GM23248 (cell line): ENCODE measurements around the gene NSMF. TPM values are rescaled to one million over a fixed set of nuclear protein-coding genes. Genes with fewer than 3 reads are reported as not detected.

Source experiments
- DNase-seq: peaks from one replicate; pipeline ENCODE4 v3.0.0-alpha.2; 2015
- H2AFZ ChIP-seq: fragments of 200-600 bp; sonication (generic); 2 replicates; pipeline ENCODE4 v1.6.1; 2016; ENCODE audit warnings: antibody characterized with exemption
- H3F3A ChIP-seq: fragments of 200-600 bp; sonication (generic); 2 replicates; pipeline ENCODE4 v1.6.1; 2016; ENCODE audit warnings: mild to moderate bottlenecking, antibody characterized with exemption, mixed run types; ENCODE audit not compliant: insufficient read depth
- H3K27ac ChIP-seq: fragments of 200-600 bp; sonication (generic); 2 replicates; pipeline ENCODE4 v1.5.1; 2016; ENCODE audit warnings: mild to moderate bottlenecking
- H3K27me3 ChIP-seq: fragments of 200-600 bp; sonication (generic); replicated peaks from 2 replicates; pipeline ENCODE4 v1.6.1; 2016; ENCODE audit warnings: mild to moderate bottlenecking; ENCODE audit not compliant: insufficient read depth
- H3K36me3 ChIP-seq: fragments of 200-600 bp; sonication (generic); 2 replicates; pipeline ENCODE4 v1.6.1; 2016; ENCODE audit warnings: low read depth, mild to moderate bottlenecking
- H3K4me1 ChIP-seq: fragments of 200-600 bp; sonication (generic); 2 replicates; pipeline ENCODE4 v1.6.1; 2016; ENCODE audit warnings: mild to moderate bottlenecking; ENCODE audit not compliant: insufficient read depth
- H3K4me2 ChIP-seq: fragments of 200-600 bp; sonication (generic); one replicate; pipeline ENCODE4 v1.6.1; 2016; ENCODE audit warnings: mild to moderate bottlenecking; ENCODE audit not compliant: unreplicated experiment
- H3K4me3 ChIP-seq: fragments of 200-600 bp; sonication (generic); 2 replicates; pipeline ENCODE4 v1.5.1; 2016; ENCODE audit warnings: mild to moderate bottlenecking
- H3K79me2 ChIP-seq: fragments of 200-600 bp; sonication (generic); 2 replicates; pipeline ENCODE4 v1.6.1; 2016; ENCODE audit warnings: mild to moderate bottlenecking; ENCODE audit not compliant: insufficient read depth
- H3K9ac ChIP-seq: fragments of 200-600 bp; sonication (generic); 2 replicates; pipeline ENCODE4 v1.6.1; 2016; ENCODE audit warnings: mild to moderate bottlenecking
- H3K9me2 ChIP-seq: fragments of 200-600 bp; sonication (generic); 2 replicates; pipeline ENCODE4 v1.6.1; 2016; ENCODE audit warnings: mixed run types, mild to moderate bottlenecking, moderate library complexity; ENCODE audit not compliant: insufficient read depth
- H3K9me3 ChIP-seq: fragments of 200-600 bp; sonication (generic); one replicate; pipeline ENCODE4 v1.6.1; 2017; ENCODE audit warnings: low read depth
- H4K20me1 ChIP-seq: fragments of 200-600 bp; sonication (generic); 2 replicates; pipeline ENCODE4 v1.6.0; 2016; ENCODE audit not compliant: insufficient read depth
- EZH2 ChIP-seq: fragments of 200-600 bp; sonication (generic); IDR thresholded peaks from 2 replicates; pipeline ENCODE4 v1.6.1; 2018; ENCODE audit warnings: antibody characterized with exemption, mild to moderate bottlenecking; ENCODE audit not compliant: insufficient read depth, poor library complexity, severe bottlenecking
- EZH2phosphoT487 ChIP-seq: fragments of 200-600 bp; sonication (generic); IDR thresholded peaks from 2 replicates; pipeline ENCODE4 v1.6.1; 2018; ENCODE audit warnings: antibody characterized with exemption, moderate library complexity, mild to moderate bottlenecking, low read depth; ENCODE audit not compliant: insufficient read depth
- WGBS, 2 experiments: methylation state at CpG; one replicate each; pipeline ENCODE4 v1.1.6; 2015 to 2017; ENCODE audit warnings: low lambda C conversion rate in 2 of 2, low coverage in 1 of 2; ENCODE audit errors: missing lambda C conversion rate in 2 of 2; 5-methylcytosine and 5-hydroxymethylcytosine counted together
- in situ Hi-C: fragments of 300-500 bp; cut with MboI; formaldehyde crosslinking; loops from 2 replicates; pipeline ENCODE4 v1.15.0; 2020
- polyA plus RNA-seq: library from polyadenylated mRNA; unstranded; fragments of >200 nt; fragmentation: Nextera tagmentation; extraction: Ambion mirVana; gene quantifications from 2 replicates; pipeline ENCODE4 v1.2.1, GENCODE V29; 2016
- total RNA-seq: library from RNA; depleted of rRNA; stranded (reverse); fragments of >200 nt; shearing (Covaris generic); gene quantifications from 2 replicates; pipeline ENCODE4 v1.2.3, GENCODE V29; 2014

The NSMF gene
- total and polyA plus RNA-seq, 2 experiments from 2014 or later: 13.5 to 29.1 TPM

DNA sequence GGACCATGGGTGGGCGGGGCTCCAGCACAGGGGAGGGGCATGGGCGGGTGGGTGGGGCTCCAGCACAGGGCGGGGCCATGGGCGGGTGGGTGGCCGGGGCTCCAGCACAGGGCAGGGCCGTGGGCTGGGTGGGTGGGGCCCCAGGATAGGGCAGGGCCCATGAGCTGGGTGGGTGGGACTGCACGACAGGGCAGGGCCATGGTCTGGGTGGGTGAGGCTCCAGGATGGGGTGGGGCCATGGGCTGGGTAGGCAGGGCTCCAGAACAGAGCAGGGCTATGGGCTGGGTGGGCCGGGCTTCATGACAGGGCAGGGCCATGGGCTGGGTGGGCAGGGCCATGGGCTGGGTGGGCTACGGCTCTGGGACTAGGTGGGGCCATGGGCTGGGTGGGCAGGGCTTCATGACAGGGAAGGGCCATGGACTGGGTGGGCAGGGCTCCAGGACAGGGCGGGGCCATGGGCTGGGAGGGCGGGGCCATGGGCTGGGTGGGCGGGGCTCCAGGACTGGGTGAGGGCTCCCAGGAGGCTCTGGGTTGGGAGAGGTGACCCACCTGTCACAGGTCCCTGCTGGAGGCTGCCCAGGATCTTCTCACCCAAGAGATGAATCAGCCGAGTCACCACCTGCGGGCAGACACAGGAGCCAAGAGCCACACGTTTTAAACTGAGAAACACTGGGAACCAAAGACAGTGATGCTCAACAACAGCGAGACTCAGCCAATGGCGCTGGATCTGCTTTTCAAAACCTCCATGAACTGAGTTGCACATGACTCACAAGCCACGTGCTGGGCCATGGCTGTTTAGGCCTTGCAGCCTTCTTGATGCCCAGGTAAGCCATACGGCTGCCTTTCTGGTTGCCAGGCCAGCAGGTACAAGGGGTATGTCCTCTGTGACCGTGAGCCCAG lies 33.6 kb upstream of the NSMF start:
- H3K9ac ChIP-seq: no peak overlapping the region
- TF ChIP-seq EZH2phosphoT487 (no peak), EZH2 (no peak)
- no peaks in the 10 kb centered on the region for H3F3A ChIP-seq
- H3K4me2 ChIP-seq: no peak overlapping the region
- H3K27ac ChIP-seq: no peak overlapping the region
- no peaks in the 10 kb centered on the region for H3K36me3 ChIP-seq
- H4K20me1 ChIP-seq: no peaks in the 10 kb centered on the region
- H3K9me3 ChIP-seq: no peaks in the 10 kb centered on the region
- H3K79me2 ChIP-seq: no peaks in the 10 kb centered on the region
- peak; percentile 34 for DNase-seq
- H3K4me1 ChIP-seq: no peaks in the 10 kb centered on the region
- WGBS, 2 experiments: 79 to 85% methylated on average over 11 to 20 of the region's 20 CpGs
- H3K27me3 ChIP-seq: no peaks in the 10 kb centered on the region
- no peak overlapping the region for H3K4me3 ChIP-seq
- no peaks in the 10 kb centered on the region for H3K9me2 ChIP-seq
- in situ Hi-C loops: no loop called here
- H2AFZ ChIP-seq: no peak overlapping the region

DNA sequence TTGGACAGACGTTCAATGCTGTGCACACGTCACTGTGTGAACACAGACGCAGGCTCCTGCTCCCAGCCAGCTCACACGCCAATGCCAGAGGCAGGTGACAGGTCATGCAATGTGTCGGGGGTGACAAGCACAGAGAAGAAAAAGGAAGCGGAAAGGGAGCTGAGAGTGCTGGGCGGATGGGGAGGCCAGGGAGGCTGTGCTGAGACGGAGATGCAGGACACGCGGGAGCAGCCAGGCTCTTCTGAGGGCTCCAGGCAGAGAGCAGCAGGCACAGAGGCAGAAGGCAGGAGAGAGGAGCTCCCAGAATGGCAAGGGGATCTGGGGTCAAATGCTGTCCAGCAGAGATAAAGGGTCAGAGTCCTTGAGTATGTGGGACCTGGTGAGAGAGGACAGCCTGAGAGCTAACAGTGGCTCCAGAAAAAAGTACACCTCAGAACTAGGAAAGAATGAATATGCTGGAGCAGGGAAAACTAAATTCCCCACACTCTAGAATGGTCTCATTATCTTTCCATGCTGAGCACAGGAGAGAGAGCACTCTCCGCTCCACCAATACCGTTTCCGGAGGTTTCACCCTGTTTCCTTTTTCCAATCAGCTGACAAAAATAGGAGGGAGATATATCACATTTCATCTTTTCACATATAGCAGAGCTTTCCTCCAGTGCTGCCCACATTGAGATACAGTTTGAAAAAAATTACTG lies 32.8 kb upstream of the NSMF start:
- no peaks in the 10 kb centered on the region for H3F3A ChIP-seq
- 78 to 87% methylated on average over 12 to 13 of the region's 13 CpGs for WGBS, 2 experiments
- no peaks in the 10 kb centered on the region for H3K36me3 ChIP-seq
- no peaks in the 10 kb centered on the region for H3K79me2 ChIP-seq
- no peak overlapping the region for H3K4me3 ChIP-seq
- no peaks in the 10 kb centered on the region for H3K9me2 ChIP-seq
- H4K20me1 ChIP-seq: no peaks in the 10 kb centered on the region
- no peaks in the 10 kb centered on the region for H3K27me3 ChIP-seq
- H3K27ac ChIP-seq: no peak overlapping the region
- H2AFZ ChIP-seq: no peak overlapping the region
- H3K9me3 ChIP-seq: no peaks in the 10 kb centered on the region
- in situ Hi-C loops: no loop called here
- no peaks in the 10 kb centered on the region for H3K4me1 ChIP-seq
- H3K9ac ChIP-seq: no peak overlapping the region
- TF ChIP-seq EZH2: no peak
- no peak for TF ChIP-seq EZH2phosphoT487
- no peak overlapping the region for H3K4me2 ChIP-seq
- DNase-seq: no peak

DNA sequence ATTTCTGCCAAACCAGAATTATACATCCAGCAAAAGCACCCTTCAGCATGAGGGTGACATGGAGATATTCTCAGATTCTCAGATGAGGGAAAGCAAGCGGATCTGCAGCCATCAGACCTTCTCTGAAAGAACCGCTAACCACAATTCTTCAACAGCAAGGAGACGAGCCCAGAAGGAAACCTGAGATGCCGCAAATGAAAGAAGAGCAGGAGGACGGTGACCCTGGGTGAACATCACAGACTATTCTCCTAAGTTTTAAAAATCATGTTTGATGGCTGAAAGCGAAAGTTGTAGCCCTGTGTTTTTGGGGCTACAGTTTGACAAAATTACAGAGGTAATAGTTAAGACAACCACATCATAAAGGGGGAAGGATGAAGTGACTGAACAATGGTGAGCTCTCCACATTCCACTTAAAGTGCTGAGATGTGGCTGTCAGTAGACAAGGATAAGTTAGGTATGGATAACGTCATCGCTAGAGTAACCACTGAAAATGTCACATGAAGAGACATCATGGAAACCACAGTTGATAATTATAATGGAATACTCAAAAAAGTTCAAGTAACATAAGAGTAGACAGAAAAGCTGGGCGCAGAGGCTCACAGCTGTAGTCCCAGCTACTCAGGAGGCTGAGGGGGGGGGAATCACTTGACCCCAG lies 31.5 kb upstream of the NSMF start:
- H3F3A ChIP-seq: no peaks in the 10 kb centered on the region
- H3K27me3 ChIP-seq: no peaks in the 10 kb centered on the region
- in situ Hi-C loops: no loop called here
- no peak overlapping the region for H3K4me2 ChIP-seq
- no peaks in the 10 kb centered on the region for H3K9me2 ChIP-seq
- TF ChIP-seq EZH2phosphoT487 (no peak), EZH2 (no peak)
- H3K4me3 ChIP-seq: no peak overlapping the region
- H3K9ac ChIP-seq: no peak overlapping the region
- H2AFZ ChIP-seq: no peak overlapping the region
- H3K36me3 ChIP-seq: no peaks in the 10 kb centered on the region
- 90 to 93% methylated on average over 9 of the region's 9 CpGs for WGBS, 2 experiments
- no peaks in the 10 kb centered on the region for H3K9me3 ChIP-seq
- no peaks in the 10 kb centered on the region for H3K79me2 ChIP-seq
- no peaks in the 10 kb centered on the region for H4K20me1 ChIP-seq
- no peaks in the 10 kb centered on the region for H3K4me1 ChIP-seq
- DNase-seq: no peak
- no peak overlapping the region for H3K27ac ChIP-seq

DNA sequence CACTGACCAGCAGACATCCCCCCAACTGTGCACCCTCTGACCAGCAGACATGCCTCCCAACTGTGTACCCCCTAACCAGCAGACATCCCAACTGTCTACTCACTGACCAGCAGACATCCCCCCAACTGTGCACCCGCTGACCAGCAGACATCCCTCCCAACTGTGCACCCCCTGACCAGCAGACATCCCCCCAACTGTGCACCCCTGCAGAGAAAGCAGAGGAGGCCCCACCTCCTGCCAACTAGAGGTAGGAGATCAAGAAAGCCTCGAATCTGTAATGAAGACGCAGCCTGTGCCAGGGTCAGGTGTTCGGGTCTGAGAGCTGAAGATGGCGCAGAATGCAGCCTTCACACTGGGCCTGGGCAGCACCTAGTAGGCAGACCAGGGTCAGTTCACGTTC lies 29.8 kb upstream of the NSMF start:
- H3K9ac ChIP-seq: no peak overlapping the region
- in situ Hi-C loops: no loop called here
- 76 to 80% methylated on average over 6 of the region's 6 CpGs for WGBS, 2 experiments

More for the DNA sequence above, 29.8 kb upstream of the NSMF start:
- no peak for DNase-seq
- H3K4me1 ChIP-seq: no peaks in the 10 kb centered on the region
- H3K79me2 ChIP-seq: no peaks in the 10 kb centered on the region
- H3K27ac ChIP-seq: no peak overlapping the region
- TF ChIP-seq EZH2 (no peak), EZH2phosphoT487 (no peak)
- no peaks in the 10 kb centered on the region for H3K9me3 ChIP-seq
- no peaks in the 10 kb centered on the region for H3K36me3 ChIP-seq
- H3K4me2 ChIP-seq: no peak overlapping the region
- no peaks in the 10 kb centered on the region for H3K27me3 ChIP-seq
- no peaks in the 10 kb centered on the region for H3K9me2 ChIP-seq
- no peaks in the 10 kb centered on the region for H3F3A ChIP-seq
- no peaks in the 10 kb centered on the region for H4K20me1 ChIP-seq
- H3K4me3 ChIP-seq: no peak overlapping the region
- no peak overlapping the region for H2AFZ ChIP-seq
